Measurements from ENCODE around the gene RUFY2.
"Not testable (repeated sequence)": the region's sequence is repeated elsewhere in the genome, so short reads cannot be mapped to it uniquely, and the experiment has no call there.

The RUFY2 gene

DNA sequence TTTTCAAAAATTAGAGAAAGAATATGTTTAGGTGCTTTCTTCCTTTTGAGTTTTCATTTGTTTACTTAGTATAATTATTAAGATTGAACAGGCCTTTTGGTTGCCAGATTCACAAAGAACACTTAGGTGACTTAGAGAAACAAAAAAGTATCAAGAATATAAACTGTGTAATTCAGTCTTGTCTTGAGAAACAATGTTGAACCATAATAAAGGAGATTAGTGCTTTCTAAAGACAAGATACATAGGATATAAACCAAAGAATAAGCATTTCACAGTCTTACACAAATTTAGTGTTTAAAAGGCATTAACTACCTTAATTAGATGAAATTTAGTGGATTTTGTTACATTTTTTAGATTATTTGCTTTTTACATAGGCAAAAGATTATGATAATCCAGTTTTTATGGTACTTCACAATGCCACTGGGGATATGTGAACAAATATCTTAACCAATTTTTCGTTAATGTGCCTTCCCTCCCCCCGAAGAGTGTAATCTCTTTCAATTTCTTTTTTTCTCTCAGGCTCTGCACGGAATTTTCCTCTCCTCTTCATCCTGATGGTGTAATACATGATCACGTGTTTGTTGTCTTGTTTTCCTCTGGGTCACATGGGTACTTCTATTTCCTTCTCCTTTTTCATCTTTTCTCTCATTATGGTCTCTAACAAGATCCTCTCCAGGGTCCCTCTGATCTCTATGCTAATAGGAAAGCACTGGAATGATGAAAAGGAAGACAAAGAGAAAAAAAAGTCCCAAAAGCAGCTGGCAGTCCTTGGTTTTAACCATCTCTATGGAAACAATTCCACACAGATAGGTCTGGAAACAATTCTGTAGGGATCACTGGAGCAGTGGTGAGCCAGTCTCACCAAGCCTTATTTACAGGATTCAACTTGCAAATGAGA, 78.9 kb downstream of the RUFY2 start:
- no peak for DNase-seq (ENCODE audit: low read depth in 2 of 2)

DNA sequence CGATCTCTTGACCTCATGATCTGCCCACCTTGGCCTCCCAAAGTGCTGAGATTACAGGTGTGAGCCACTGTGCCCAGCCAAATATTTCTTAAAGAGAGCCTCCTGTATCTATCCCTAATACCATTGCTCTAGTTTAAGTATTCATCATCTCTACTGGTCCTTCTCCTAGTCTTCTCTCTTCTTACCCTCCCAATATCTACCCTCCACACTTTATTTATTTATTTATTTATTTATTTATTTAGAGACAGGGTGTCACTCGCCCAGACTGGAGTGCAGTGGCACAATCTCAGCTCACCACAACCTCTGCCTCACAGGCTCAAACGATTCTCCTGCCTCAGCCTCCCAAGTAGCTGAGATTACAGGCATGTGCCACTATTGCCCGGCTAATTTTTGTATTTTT, 82.7 kb downstream of the RUFY2 start:
- DNase-seq (ENCODE audit: low read depth in 2 of 2) = not testable (repeated sequence)

DNA sequence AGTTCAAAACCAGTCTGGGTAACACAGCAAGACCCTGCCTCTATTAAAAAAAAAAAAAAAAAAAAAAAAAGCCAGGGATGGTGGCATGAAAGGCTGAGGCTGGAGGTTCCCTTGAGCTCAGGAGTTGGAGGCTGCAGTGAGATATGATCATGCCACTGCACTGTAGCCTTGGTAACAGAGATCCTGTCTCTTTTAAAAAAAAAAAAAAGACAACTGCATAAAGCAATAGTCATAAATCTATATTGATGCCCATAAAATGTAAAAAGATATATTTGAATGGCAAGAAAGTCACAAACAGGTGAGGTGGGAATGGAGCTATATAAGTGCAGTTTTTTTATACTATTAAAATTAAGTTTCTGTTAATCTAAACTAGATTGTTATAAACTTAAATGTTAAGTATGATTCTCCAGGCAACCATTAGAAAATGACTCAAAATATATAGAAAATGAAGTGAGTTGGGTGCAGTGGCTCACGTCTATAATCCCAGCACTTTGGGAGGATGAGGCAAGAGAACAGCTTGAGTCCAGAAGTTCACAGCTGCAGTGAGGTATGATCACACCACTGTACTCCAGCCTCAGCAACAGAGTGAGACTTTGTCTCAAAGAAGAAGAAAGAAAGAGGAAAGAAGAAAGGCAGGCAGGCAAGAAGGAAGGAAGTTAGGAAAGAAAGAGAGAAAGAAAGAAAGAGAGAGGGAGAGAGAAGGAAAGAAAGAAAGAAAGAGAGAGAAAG, 88.6 kb downstream of the RUFY2 start:
- DNase-seq (ENCODE audit: low read depth in 2 of 2) = no peak

DNA sequence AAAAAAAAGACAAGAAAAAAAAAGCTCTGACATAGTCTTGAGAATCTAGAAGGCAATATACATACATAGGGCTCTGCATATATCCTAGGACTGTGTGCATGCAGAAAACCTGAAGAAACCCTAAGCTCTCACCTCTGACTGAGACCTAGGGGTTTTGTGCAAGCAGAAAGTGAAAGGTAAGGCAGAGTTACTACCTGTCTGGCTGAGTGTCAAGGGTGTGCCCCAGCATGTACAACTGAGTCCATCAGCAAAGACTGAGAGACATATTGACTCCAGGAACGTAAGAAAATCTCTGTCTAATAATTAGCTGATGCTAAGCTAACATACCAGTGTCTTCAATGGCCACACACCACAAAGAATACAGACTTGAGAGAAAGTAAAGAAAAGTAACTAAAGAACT, 91.5 kb downstream of the RUFY2 start:
- no peak for DNase-seq (ENCODE audit: low read depth in 2 of 2)

- DNase-seq (ENCODE audit: low read depth in 2 of 2) = not testable (repeated sequence)
Measured at GRCh38 chr10:68314930-68315329, 92.1 kb downstream of the RUFY2 start.

GRCh38 chr10:68310531-68310930, 96.5 kb downstream of the RUFY2 start:
- DNase-seq (ENCODE audit: low read depth in 2 of 2) = no peak

DNA sequence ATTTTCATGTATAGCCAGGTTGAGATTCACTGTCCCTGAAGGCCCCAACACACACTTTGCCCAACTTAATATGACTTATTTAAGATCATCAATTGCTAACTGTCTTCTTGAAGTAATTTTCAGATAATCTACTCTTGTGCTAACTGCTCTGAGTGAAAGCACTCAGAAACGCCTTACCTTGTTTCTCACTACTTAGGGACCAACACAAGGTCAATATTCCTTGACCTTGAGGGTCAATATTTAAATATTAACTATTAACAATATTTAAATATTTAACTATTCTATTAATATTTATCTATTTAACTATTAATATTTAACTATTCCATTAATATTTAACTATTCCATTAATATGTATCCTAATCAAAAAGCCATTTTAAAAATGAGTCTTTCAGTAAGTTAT, 101.2 kb downstream of the RUFY2 start:
- no peak for DNase-seq (ENCODE audit: low read depth in 2 of 2)

- no peak for DNase-seq (ENCODE audit: low read depth in 2 of 2)
Measured at GRCh38 chr10:68303849-68304412, 103.1 kb downstream of the RUFY2 start.

DNA sequence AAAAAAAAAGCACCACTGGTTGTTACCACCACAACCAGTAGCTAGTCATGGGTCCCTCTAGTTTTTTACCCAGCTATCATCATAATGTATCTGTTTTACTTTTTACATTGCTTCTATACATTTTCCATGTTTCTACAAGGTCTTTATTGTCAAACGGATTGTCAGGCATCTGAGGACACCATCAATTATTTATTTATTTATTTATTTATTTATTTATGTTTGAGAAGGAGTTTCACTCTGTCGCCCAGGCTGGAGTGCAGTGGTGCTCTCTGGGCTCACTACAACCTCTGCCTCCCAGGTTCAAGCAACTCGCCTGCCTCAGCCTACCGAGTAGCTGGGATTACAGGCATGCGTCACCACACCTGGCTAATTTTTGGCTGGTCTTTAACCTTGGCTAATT, 104.2 kb downstream of the RUFY2 start:
- no peak for DNase-seq (ENCODE audit: low read depth in 2 of 2)

- no peak for DNase-seq (ENCODE audit: low read depth in 2 of 2)
Measured at GRCh38 chr10:68302503-68302823, 104.6 kb downstream of the RUFY2 start.

GRCh38 chr10:68301790-68302502, 105.1 kb downstream of the RUFY2 start:
- DNase-seq (ENCODE audit: low read depth in 2 of 2) = no peak

DNA sequence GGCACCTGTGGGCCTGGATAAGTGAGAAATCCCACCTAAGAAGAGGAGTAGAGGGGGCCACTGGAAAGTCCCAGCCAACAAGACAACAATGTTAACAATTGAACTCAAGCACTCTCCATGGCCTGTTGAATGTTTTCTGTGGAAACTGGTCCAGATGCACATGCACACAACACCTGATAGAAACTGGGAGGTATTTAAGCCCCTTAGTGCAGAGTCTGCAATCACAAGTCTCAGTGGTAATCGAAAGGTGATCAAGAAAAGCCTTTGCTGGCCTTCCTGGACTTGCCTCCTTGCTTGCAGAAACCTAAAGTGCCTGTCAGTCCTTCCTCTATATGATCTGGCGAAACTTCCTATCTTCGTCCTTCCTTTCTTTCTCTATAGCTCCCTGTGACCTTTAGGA, 105.8 kb downstream of the RUFY2 start:
- DNase-seq (ENCODE audit: low read depth in 2 of 2) = no peak

DNA sequence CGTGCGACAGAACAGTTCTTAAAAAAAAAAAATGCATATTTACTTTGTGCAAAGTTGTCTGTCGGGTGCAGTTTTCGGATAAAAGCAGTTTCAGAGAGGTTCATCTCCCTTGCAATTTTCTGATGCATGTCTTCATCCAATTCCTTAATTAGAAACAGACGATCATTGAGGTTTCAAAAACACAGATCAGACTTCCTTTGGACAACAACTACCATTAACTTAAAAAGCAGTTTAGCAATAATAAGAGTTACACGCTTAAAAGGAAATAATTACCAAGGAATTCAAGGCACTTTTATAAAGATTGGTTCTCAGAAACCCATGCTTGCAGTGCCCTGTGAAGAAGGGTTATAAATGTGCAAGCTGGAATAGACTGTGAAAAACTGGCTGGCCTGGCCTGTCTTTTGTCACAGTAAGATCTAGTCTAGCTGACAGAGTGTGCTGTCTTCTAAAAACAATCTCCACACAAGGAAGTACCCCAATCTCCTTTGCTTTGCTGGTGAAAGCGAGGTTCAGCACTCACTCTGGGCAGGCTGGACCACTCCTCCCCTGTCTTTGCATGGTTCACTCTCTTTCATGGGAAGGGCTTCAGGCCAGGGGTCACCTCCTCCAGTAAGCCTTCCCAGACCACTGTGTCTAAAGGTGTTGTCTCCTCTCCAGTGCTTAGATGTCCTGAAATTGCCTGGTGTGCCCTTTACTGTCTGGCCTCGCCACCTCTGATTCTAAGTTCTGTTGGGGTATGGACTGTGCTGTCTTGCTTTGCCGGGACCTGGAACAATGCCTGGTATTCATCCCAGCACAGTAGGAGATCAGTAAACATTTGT, 110.0 kb downstream of the RUFY2 start:
- no peak for DNase-seq (ENCODE audit: low read depth in 2 of 2)
